Naive thymus-derived CD4-positive, alpha-beta T cell (primary cell): Measurements from ENCODE around the gene VWF. TPM values are rescaled to one million over a fixed set of nuclear protein-coding genes. Genes with fewer than 3 reads are reported as not detected.

Source experiments
- ATAC-seq: fragments of 150-1000 bp; cut with Tn5 transposase; 2 replicates; pipeline ENCODE4 v1.10.0; 2021; ENCODE audit warnings: mild to moderate bottlenecking, moderate library complexity
- CTCF ChIA-PET: fragments of 350-600 bp; sonication (Branson Sonifier 250); formaldehyde crosslinking; loops from one replicate; lab custom pipeline; 2021; ENCODE audit warnings: antibody characterized with exemption; lab: Charles Lee
- POLR2A ChIA-PET: fragments of 350-600 bp; sonication (Branson Sonifier 250); formaldehyde crosslinking; loops from one replicate; lab custom pipeline; 2021; ENCODE audit warnings: antibody characterized with exemption, inconsistent platforms; lab: Charles Lee
- DNase-seq, 9 donors: peaks; one replicate each; pipeline versions ENCODE4 v3.0.0 to v3.0.0-alpha.2; 2020 to 2022; ENCODE audit warnings: mixed read lengths in 1 of 9
- H3K27ac ChIP-seq: one replicate; pipeline ENCODE4 v1.7.0; 2013; ENCODE audit warnings: mild to moderate bottlenecking, low read depth, low read length, moderate library complexity
- H3K27me3 ChIP-seq, 2 donors: one replicate each; pipeline ENCODE4 v1.7.0; 2013; ENCODE audit warnings: low read length in 2 of 2, mild to moderate bottlenecking in 2 of 2, moderate library complexity in 2 of 2; ENCODE audit not compliant: control insufficient read depth in 2 of 2, insufficient read depth in 2 of 2
- H3K36me3 ChIP-seq, 3 experiments: 1 replicate in 2 of 3; 2 replicates in 1 of 3; pipeline ENCODE4 v1.7.0; 2013; ENCODE audit warnings: low read length in 3 of 3, mild to moderate bottlenecking in 3 of 3, moderate library complexity in 1 of 3; ENCODE audit not compliant: insufficient read depth in 3 of 3, control insufficient read depth in 2 of 3
- H3K4me1 ChIP-seq, 2 donors: one replicate each; pipeline ENCODE4 v1.7.0; 2013; ENCODE audit warnings: low read length in 2 of 2, mild to moderate bottlenecking in 2 of 2, moderate library complexity in 1 of 2; ENCODE audit not compliant: control insufficient read depth in 2 of 2, insufficient read depth in 2 of 2
- H3K4me3 ChIP-seq: 2 replicates; pipeline ENCODE4 v1.7.0; 2013; ENCODE audit warnings: mild to moderate bottlenecking, low read length
- H3K9me3 ChIP-seq, 3 experiments: 1 replicate in 2 of 3; 2 replicates in 1 of 3; pipeline ENCODE4 v1.7.0; 2013; ENCODE audit warnings: low read length in 3 of 3; ENCODE audit not compliant: control insufficient read depth in 2 of 3
- H3K27ac Mint-ChIP-seq, 9 donors: one replicate each; pipeline ENCODE4 v1.8.0; 2020 to 2022; ENCODE audit warnings: mixed read lengths in 9 of 9, mild to moderate bottlenecking in 8 of 9, moderate library complexity in 5 of 9, inconsistent platforms in 2 of 9
- H3K27me3 Mint-ChIP-seq, 5 donors: one replicate each; pipeline ENCODE4 v1.8.0; 2021 to 2022; ENCODE audit warnings: mixed read lengths in 5 of 5, mild to moderate bottlenecking in 1 of 5
- H3K36me3 Mint-ChIP-seq, 5 donors: one replicate each; pipeline ENCODE4 v1.8.0; 2020 to 2022; ENCODE audit warnings: mixed read lengths in 5 of 5, mild to moderate bottlenecking in 3 of 5, inconsistent platforms in 1 of 5
- H3K4me1 Mint-ChIP-seq, 7 donors: one replicate each; pipeline ENCODE4 v1.8.0; 2020 to 2022; ENCODE audit warnings: mixed read lengths in 7 of 7, mild to moderate bottlenecking in 3 of 7, inconsistent platforms in 1 of 7
- H3K4me3 Mint-ChIP-seq, 10 donors: one replicate each; pipeline ENCODE4 v1.8.0; 2020 to 2022; ENCODE audit warnings: mild to moderate bottlenecking in 10 of 10, mixed read lengths in 10 of 10, moderate library complexity in 6 of 10, inconsistent platforms in 2 of 10
- H3K9me3 Mint-ChIP-seq, 11 donors: one replicate each; pipeline ENCODE4 v1.8.0; 2020 to 2022; ENCODE audit warnings: mixed read lengths in 11 of 11, mild to moderate bottlenecking in 4 of 11, inconsistent platforms in 1 of 11, moderate library complexity in 1 of 11
- intact Hi-C, 2 donors: fragments of 100-400 bp; cut with micrococcal nuclease; formaldehyde crosslinking; loops; one replicate each; pipeline ENCODE4 v1.15.1; 2023
- polyA plus RNA-seq, 2 donors: library from polyadenylated mRNA; unstranded; fragments of 300-500 nt; fragmentation: Illumina TruSeq; gene quantifications; one replicate each; pipeline ENCODE4 v1.2.3, GENCODE V29; 2021
- total RNA-seq, 6 experiments: library from RNA in 5 of 6; stranded (reverse) in 5 of 6; gene quantifications; 1 replicate in 5 of 6; 2 replicates in 1 of 6; pipeline ENCODE4 v1.2.3 and lab custom pipeline; 2021 to 2026

Gene VWF
- total and polyA plus RNA-seq, 7 experiments from 2014 or later = 0.21 to 0.34 (median 0.32) TPM; not detected in 4

- no peak overlapping the region for H3K4me3 ChIP-seq
- H3K9me3 Mint-ChIP-seq = no peaks in the 10 kb centered on the region
- no peaks in the 10 kb centered on the region for H3K27me3 ChIP-seq
- H3K4me1 ChIP-seq = no peaks in the 10 kb centered on the region
- H3K4me1 Mint-ChIP-seq = peaks cover 0 to 4% (median 0%) of the 10 kb centered on the region in 7 donors
- H3K4me3 Mint-ChIP-seq = no peak overlapping the region
- CTCF ChIA-PET = no interaction called here
- DNase-seq (no peak), ATAC-seq (no peak)
- POLR2A ChIA-PET = interaction anchor here (0.9 to 1.2 kb wide), 2 partner anchors 28 to 56 kb away, joined by 3 read pairs; no protein-coding TSS in a partner anchor
- intact Hi-C loops = no loop called here
- H3K36me3 ChIP-seq = no peaks in the 10 kb centered on the region
- no peak overlapping the region for H3K27ac ChIP-seq
- H3K36me3 Mint-ChIP-seq = no peaks in the 10 kb centered on the region
- H3K27me3 Mint-ChIP-seq = peaks cover 0 to 3% (median 0%) of the 10 kb centered on the region in 5 donors
- H3K9me3 ChIP-seq = no peaks in the 10 kb centered on the region
- H3K27ac Mint-ChIP-seq = no peak overlapping the region
These were observed 39.5 kb downstream of the VWF start for GRCh38 chr12:6084969-6085450.

DNA sequence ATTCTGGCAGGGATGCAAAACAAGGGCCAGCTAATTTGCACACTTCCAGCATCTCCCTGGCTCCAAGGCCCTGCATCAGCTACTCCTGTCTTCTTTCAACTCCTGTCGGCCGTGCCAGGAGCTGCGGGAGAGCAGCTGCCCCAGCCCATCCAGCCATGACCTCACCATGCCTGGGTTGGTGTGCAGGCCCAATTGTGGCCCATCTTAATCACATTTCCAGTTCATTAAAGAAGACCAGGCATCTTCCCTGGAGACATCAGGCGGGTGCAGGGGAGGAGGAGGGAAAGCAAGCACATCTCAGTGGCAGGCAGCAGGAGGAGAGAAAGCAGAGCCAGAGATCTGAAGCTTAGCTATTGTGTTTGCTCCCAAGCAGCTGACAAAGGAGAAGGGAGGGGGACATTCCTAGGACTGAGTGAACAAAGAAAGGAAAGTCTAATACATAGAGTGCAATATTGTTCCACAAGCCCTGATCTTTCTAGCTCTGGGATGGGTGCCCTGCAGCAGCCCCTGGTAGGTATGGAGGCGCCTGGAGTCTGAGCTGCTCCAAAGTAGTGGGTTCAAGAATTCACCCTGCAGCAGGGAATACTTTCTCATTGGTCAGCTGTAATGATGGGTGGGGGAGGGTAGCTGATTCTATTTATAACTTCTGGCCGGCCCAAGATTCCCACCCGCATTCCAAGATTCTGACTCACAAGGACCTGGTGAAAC lies 40.1 kb downstream of the VWF start:
- DNase-seq (no peak), ATAC-seq (no peak)
- Histone ChIP-seq H3K9me3 (no peaks in the 10 kb centered on the region), H3K36me3 (no peaks in the 10 kb centered on the region), H3K27me3 (no peaks in the 10 kb centered on the region), H3K27ac (no peak overlapping the region), H3K4me1 (no peaks in the 10 kb centered on the region), H3K4me3 (no peak overlapping the region)
- Mint-ChIP-seq H3K4me3 (no peak overlapping the region), H3K4me1 (peaks cover 0 to 4% (median 0%) of the 10 kb centered on the region in 7 donors), H3K9me3 (no peaks in the 10 kb centered on the region), H3K36me3 (no peaks in the 10 kb centered on the region), H3K27ac (peak overlapping the region in 1 of 9 donors; percentile 25), H3K27me3 (peaks cover 0 to 3% (median 0%) of the 10 kb centered on the region in 5 donors)
- intact Hi-C loops = no loop called here
- ChIA-PET POLR2A (interaction anchor here (0.9 to 1.2 kb wide), 2 partner anchors 28 to 57 kb away, joined by 3 read pairs; no protein-coding TSS in a partner anchor), CTCF (interaction anchor here (0.7 kb wide), 1 partner anchor 12 kb away, joined by 3 read pairs; no protein-coding TSS in a partner anchor)

GRCh38 chr12:6083601-6084000 lies 40.9 kb downstream of the VWF start:
- H3K4me1 Mint-ChIP-seq = peaks cover 0 to 4% (median 0%) of the 10 kb centered on the region in 7 donors
- intact Hi-C loops = no loop called here
- no peak overlapping the region for H3K4me3 Mint-ChIP-seq
- DNase-seq = no peak
- H3K27ac Mint-ChIP-seq = no peak overlapping the region
- H3K27me3 Mint-ChIP-seq = peaks cover 0 to 3% (median 0%) of the 10 kb centered on the region in 5 donors
- ChIA-PET POLR2A (no interaction called here), CTCF (no interaction called here)
- Histone ChIP-seq H3K4me1 (no peaks in the 10 kb centered on the region), H3K4me3 (no peak overlapping the region), H3K36me3 (no peaks in the 10 kb centered on the region), H3K27ac (no peak overlapping the region), H3K27me3 (no peaks in the 10 kb centered on the region), H3K9me3 (no peaks in the 10 kb centered on the region)
- no peaks in the 10 kb centered on the region for H3K36me3 Mint-ChIP-seq
- ATAC-seq = no peak
- H3K9me3 Mint-ChIP-seq = no peaks in the 10 kb centered on the region

- POLR2A ChIA-PET = no interaction called here
- Mint-ChIP-seq H3K4me3 (no peak overlapping the region), H3K27me3 (peaks cover 0 to 3% (median 0%) of the 10 kb centered on the region in 5 donors), H3K4me1 (peaks cover 0 to 4% (median 0%) of the 10 kb centered on the region in 7 donors), H3K27ac (no peak overlapping the region), H3K9me3 (no peaks in the 10 kb centered on the region), H3K36me3 (no peaks in the 10 kb centered on the region)
- ATAC-seq = no peak
- H3K9me3 ChIP-seq = no peaks in the 10 kb centered on the region
- H3K4me1 ChIP-seq = no peaks in the 10 kb centered on the region
- no peak for DNase-seq
- H3K27me3 ChIP-seq = no peaks in the 10 kb centered on the region
- CTCF ChIA-PET = no interaction called here
- H3K4me3 ChIP-seq = no peak overlapping the region
- no peaks in the 10 kb centered on the region for H3K36me3 ChIP-seq
- no peak overlapping the region for H3K27ac ChIP-seq
- intact Hi-C loops = no loop called here
These were observed 41.9 kb downstream of the VWF start for GRCh38 chr12:6082613-6083012.

DNA sequence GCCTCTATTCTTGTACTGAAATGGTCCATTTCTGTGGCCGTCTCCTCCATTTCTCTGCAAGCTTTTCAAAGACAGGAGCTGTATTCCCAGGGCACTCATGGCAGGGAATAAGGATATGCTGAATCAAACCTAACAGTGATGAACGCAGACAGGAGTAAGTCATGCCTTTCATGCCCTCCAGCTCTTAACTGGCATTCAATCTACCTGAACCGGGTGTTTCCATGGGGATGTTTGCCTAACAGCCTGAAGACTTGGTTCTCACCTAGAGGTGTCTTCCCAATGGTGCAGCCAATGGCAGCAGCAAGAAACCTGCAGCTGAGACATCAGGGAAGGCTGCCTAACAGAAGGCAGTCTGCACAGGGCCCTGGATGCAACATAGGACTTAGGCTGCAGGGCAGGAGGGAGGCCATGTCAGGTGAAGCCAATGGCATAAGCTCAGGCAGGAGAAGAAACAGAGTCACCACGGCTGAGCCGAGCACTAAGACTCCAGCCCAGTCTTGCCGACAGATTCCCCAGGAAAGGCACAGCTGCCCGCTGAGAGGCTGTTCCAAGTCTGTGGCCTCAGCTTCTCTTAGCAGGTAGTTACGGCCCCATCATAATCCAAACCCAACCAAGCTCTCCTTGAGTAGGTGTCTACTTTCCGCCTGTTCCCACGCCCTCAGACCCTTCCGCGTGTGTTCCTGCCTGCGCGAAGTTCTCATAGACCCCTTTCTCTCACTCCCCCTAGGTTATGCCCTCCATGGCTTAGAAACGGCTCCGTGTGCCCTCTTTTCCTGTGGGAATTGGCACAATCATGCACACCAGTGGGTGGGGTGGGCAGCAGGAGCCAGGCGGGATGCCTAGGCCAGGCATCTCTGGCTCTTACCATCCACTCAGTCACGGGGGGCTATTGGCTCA lies 44.1 kb downstream of the VWF start:
- ATAC-seq (no peak), DNase-seq (no peak)
- H3K27me3 Mint-ChIP-seq = peaks cover 0 to 13% (median 0%) of the 10 kb centered on the region in 5 donors
- no peak overlapping the region for H3K4me3 Mint-ChIP-seq
- H3K9me3 Mint-ChIP-seq = no peaks in the 10 kb centered on the region
- peaks cover 9 to 11% (median 10%) of the 10 kb centered on the region in 7 donors for H3K4me1 Mint-ChIP-seq
- H3K27me3 ChIP-seq = no peaks in the 10 kb centered on the region
- ChIA-PET CTCF (interaction anchor here (1.7 kb wide), 1 partner anchor 115 kb away, joined by 5 read pairs; no protein-coding TSS in a partner anchor), POLR2A (no interaction called here)
- H3K27ac Mint-ChIP-seq = peak overlapping the region in 2 of 9 donors; percentile 38 to 51
- H3K36me3 Mint-ChIP-seq = no peaks in the 10 kb centered on the region
- H3K4me1 ChIP-seq = peaks cover 5 to 6% of the 10 kb centered on the region in 2 donors
- no peaks in the 10 kb centered on the region for H3K9me3 ChIP-seq
- no peak overlapping the region for H3K4me3 ChIP-seq
- intact Hi-C loops = no loop called here
- H3K36me3 ChIP-seq = no peaks in the 10 kb centered on the region
- H3K27ac ChIP-seq = no peak overlapping the region

GRCh38 chr12:6078398-6079096 lies 45.9 kb downstream of the VWF start:
- Histone ChIP-seq H3K4me3 (no peak overlapping the region), H3K27ac (no peak overlapping the region), H3K4me1 (peaks cover 9 to 15% of the 10 kb centered on the region in 2 donors), H3K27me3 (no peaks in the 10 kb centered on the region), H3K36me3 (no peaks in the 10 kb centered on the region), H3K9me3 (no peaks in the 10 kb centered on the region)
- no peak for DNase-seq
- Mint-ChIP-seq H3K4me3 (no peak overlapping the region), H3K36me3 (no peaks in the 10 kb centered on the region), H3K4me1 (peaks cover 24 to 26% (median 25%) of the 10 kb centered on the region in 7 donors), H3K27ac (peak overlapping the region in 1 of 9 donors; percentile 33), H3K27me3 (peaks cover 0 to 28% (median 5%) of the 10 kb centered on the region in 5 donors), H3K9me3 (no peaks in the 10 kb centered on the region)
- no peak for ATAC-seq
- intact Hi-C loops = loop anchor here in 1 of 2 donors (10.0 kb wide), 1 partner anchor 86 kb away; no protein-coding TSS in a partner anchor
- CTCF ChIA-PET = interaction anchor here (0.6 kb wide), 1 partner anchor 122 kb away, joined by 3 read pairs; no protein-coding TSS in a partner anchor
- POLR2A ChIA-PET = no interaction called here
